ENCODE results near the gene SASH1. TPM values are rescaled to one million over a fixed set of nuclear protein-coding genes. Genes with fewer than 3 reads are reported as not detected.
"Not testable (repeated sequence)": the region's sequence is repeated elsewhere in the genome, so short reads cannot be mapped to it uniquely, and the experiment has no call there.

Gene SASH1
- polyA plus RNA-seq, 3 donors: 6.0 to 56.3 (median 32.1) TPM

DNA sequence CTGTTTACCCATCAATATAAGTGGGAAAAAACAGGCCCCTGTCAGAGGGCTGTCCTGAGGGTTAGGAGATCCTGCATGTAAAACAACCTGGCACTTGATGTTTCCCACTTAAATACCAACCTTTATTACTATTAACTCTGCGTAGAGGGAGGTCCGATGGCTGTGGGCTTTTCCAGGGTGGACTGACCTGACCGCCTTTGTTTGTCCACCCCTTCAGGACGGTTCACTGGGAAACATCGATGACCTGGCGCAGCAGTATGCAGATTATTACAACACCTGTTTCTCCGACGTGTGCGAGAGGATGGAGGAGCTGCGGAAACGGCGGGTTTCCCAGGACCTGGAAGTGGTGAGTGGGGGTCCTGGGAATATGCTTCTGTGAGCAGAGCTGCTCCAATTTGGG is 47.3 kb downstream of the SASH1 start:
- 94 to 96% (median 95%) methylated on average over 12 of the region's 12 CpGs for WGBS, 3 donors
- no peak overlapping the region for H3K27ac ChIP-seq (ENCODE audit: low read depth, low read length)

DNA sequence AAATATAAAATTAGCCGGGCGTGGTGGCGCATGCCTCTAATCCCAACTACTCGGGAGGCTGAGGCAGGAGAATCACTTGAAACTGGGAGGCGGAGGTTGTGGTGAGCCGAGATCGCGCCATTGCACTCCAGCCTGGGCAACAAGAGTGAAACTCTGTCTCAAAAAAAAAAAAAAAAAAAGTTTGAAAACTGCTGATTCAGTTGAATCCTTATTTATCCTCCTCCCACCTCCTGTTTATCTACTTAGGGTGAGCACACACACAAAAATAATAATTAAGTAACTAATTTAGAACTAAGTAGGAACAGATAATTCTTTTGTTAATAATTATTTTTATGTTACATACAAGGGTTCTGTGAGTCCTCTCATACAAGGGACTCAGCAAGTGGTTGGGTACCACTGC is 49.5 kb downstream of the SASH1 start:
- H3K27ac ChIP-seq (ENCODE audit: low read depth, low read length): not testable (repeated sequence)
- 94 to 98% (median 94%) methylated on average over 8 of the region's 8 CpGs for WGBS, 3 donors

DNA sequence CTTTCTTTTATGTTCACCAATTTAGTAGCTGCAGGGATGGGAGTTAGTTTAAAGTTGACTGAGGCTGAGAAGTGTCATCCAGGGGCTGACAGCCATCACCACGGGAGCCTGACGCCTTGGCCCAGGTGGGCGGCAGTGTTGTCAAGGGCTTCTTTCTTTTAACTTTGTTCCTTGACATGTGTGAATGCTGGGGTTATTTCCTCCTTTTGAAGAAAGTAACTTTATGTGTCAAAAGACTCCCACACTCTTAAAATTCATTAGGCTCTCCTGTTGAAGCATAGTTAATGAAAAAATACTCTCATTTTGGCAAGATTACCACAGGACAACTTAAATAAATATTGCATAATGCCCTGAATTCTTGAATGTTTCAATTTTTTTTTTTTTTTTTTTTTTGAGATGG is 50.0 kb downstream of the SASH1 start:
- H3K27ac ChIP-seq (ENCODE audit: low read depth, low read length): no peak overlapping the region
- WGBS, 3 donors: 50 to 68% (median 65%) methylated on average over 3 of the region's 3 CpGs

DNA sequence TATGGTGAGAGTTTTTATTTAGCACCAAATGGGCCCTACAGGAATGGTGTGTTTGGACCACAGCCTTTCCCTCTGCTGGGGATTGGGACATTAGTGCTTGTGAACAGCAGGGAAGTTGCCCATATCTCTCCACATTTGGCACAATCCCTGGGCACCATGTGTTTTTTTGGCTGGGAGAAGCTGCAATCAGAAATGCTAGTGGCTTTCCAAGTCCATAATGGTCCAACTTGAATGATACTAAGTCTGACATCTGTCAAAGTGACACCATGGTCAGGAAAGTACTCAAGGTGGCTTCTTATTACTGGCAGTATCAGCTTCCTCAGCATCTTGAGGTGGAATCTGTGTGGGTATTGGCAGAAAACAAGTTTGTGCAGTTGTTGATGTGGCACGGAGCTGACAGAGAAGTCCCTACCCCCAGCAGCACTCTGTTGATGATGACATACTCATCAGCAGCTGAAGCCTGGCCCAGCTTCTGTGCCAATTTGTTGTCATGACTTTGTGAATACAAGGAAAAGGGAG is 53.0 kb downstream of the SASH1 start:
- no peak overlapping the region for H3K27ac ChIP-seq (ENCODE audit: low read depth, low read length)
- 61 to 72% (median 63%) methylated on average over 1 of the region's 1 CpG for WGBS, 3 donors

- WGBS, 3 donors: 79 to 92% (median 86%) methylated on average over 2 of the region's 2 CpGs
- H3K27ac ChIP-seq (ENCODE audit: low read depth, low read length): no peak overlapping the region
These were observed 53.8 kb downstream of the SASH1 start for GRCh38 chr6:148396411-148396810.

- WGBS, 3 donors: 74 to 89% (median 74%) methylated on average over 8 of the region's 8 CpGs
- no peak overlapping the region for H3K27ac ChIP-seq (ENCODE audit: low read depth, low read length)
These were observed 54.3 kb downstream of the SASH1 start for GRCh38 chr6:148396926-148397325.

DNA sequence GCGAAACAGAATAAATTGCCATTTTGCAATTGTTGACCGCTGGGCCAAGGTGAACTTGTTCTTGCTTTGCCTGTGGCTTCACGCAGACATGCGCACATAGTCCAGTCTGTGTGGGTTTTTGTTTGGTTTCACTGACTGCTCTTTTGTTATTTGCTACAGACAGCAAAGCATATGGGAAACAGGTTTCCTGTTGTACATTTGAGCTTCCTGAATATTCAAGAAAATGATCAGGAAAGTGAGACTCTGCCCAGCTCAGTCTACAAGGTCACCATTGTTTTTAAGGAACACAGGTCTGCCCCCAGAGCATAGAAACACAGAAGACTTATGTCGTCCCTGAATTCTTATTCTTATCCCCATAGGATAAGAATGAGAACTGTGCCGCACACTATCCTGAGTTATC is 55.6 kb downstream of the SASH1 start:
- WGBS, 3 donors: 51 to 74% (median 64%) methylated on average over 6 of the region's 6 CpGs
- no peak overlapping the region for H3K27ac ChIP-seq (ENCODE audit: low read depth, low read length)

GRCh38 chr6:148398678-148399077 is 56.0 kb downstream of the SASH1 start:
- no peak overlapping the region for H3K27ac ChIP-seq (ENCODE audit: low read depth, low read length)
- WGBS, 3 donors: 34 to 66% (median 62%) methylated on average over 1 of the region's 1 CpG

DNA sequence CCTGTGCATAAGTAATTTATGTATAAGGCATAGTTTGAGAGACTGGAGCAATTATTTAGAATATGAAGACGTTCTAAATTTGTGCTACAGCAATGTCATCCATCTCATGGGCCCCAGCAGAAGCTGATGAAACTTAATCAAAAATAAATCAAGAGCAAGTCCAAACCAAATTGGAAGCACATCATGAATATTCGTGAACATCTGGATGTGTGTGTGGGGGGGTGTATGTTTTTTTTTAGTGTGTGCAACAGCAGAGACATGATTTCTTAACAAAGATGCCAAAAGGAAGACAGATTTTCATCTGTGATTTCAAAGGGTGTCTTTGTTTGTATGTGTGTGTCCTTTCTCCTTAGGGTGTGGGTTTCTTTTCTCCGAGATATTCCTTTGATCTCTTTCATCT is 58.9 kb downstream of the SASH1 start:
- 40 to 79% (median 42%) methylated on average over 3 of the region's 3 CpGs for WGBS, 3 donors
- H3K27ac ChIP-seq (ENCODE audit: low read depth, low read length): no peak overlapping the region

DNA sequence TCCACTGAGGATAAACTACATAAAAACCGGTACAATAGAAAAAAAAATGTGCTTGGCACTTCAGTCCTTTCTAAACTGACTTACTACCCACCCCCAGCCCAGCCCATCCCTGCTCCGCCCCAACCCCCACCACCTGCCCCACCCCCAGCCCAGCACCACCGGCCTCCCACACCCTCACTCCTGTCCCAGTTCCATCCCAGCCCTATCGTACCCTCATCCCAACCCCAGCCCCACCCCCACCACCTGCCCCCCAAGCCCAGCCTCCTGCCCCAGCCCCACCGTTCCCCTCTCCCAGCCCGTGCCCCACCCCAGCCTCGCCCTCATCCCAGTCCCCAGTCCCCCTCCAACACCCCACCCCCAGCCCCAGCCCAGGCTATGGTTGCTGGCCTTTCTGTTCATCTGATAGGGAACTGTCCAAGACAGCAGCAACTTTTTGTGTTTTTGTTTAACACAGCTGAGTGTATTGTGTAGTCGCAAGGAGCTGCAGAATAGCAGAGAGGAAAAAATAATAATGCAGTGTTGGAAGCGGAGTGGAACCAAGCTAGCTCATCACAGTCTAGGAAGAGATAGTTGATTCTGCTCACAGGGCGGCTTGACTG is 61.9 kb downstream of the SASH1 start:
- no peak overlapping the region for H3K27ac ChIP-seq (ENCODE audit: low read depth, low read length)
- WGBS, 3 donors: 75 to 86% (median 76%) methylated on average over 10 of the region's 10 CpGs

DNA sequence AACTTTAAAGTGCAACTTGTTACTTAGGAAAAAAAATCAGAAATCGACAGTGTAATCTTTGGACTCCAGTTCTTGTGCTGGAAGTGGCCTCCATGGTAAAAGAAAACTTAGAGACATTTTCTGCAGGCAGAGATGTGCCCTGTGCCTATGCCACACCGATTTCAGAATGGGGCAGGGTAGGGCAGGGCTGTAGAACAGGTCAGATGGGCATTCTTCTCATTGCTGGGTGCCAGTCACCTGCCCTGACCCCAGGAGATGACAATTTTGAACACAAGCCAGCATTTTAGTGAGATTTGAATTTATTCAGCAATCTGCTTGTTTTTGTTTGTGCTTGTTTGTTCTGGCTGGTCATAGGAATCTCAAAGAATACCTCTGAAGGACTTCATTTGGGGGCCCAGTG is 63.3 kb downstream of the SASH1 start:
- 60 to 76% (median 70%) methylated on average over 2 of the region's 2 CpGs for WGBS, 3 donors
- no peak overlapping the region for H3K27ac ChIP-seq (ENCODE audit: low read depth, low read length)

GRCh38 chr6:148406579-148407371 is 64.1 kb downstream of the SASH1 start:
- 63 to 92% (median 80%) methylated on average over 6 of the region's 6 CpGs for WGBS, 3 donors

DNA sequence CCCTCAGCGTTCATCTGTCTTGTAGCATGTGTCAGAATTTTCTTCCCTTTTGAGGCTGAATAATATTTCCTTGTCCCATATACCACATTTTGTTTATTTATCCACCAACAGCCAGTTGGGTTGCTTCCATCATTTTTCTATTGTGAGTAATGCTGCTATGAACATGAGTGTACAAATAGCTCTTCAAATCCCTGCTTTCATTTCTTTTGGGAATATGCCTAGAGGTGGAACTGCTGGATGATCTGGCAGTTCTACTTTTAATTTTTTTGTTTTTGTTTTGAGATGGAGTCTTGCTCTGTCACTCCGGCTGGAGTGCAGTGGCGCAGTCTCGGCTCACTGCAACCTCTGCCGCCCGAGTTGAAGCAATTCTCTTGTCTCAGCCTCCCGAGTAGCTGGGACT is 64.7 kb downstream of the SASH1 start:
- no peak overlapping the region for H3K27ac ChIP-seq (ENCODE audit: low read depth, low read length)
- 69 to 92% (median 78%) methylated on average over 7 of the region's 7 CpGs for WGBS, 3 donors

More at GRCh38 chr6:148406579-148407371, 64.1 kb downstream of the SASH1 start:
- H3K27ac ChIP-seq (ENCODE audit: low read depth, low read length): no peak overlapping the region

- H3K27ac ChIP-seq (ENCODE audit: low read depth, low read length): no peak overlapping the region
- 89 to 92% (median 91%) methylated on average over 12 of the region's 12 CpGs for WGBS, 3 donors
These were observed 70.9 kb downstream of the SASH1 start for GRCh38 chr6:148413321-148414091.

DNA sequence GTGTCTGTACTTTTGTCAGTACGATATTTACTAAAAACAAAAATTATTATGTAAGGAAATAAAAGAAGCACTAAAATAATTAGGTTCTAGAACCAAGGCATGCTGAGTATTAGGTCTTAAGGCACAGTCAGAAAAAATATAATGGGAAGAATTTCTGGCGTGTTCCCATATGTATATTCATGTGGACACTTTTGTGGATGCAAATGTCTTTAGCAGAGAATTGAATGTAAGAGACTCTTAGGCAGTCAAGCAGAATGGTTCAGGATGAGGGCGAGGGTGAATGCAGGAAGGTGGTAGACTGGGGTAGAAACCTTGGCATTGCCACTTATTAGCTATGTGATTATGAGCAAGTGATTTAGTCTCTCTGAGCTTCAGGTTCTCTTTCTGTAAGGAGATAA is 71.5 kb downstream of the SASH1 start:
- 95 to 97% (median 96%) methylated on average over 3 of the region's 3 CpGs for whole genome bisulfite sequencing, 3 donors
- no peak overlapping the region for H3K27ac ChIP-seq (ENCODE audit: low read depth, low read length)

DNA sequence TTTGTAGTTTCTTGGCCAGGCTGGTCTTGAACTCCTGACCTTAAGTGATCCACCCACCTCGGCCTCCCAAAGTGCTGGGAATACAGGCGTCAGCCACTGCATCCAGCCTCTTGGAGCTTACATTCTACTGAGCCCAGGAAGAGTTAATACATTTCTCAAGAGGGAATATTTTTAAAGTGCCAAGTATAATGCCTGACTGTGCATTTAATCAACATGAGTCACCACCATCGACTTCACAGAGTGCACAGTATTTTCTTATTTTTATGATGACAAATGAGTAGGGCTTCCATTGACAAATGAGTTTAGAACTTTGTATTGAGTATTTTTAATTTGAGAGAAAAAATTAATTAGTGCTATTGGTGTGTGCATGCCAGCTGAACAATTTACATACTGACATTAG is 72.2 kb downstream of the SASH1 start:
- no peak overlapping the region for H3K27ac ChIP-seq (ENCODE audit: low read depth, low read length)
- 50 to 62% (median 54%) methylated on average over 3 of the region's 3 CpGs for WGBS, 3 donors

GRCh38 chr6:148415511-148416260 is 73.0 kb downstream of the SASH1 start:
- no peak overlapping the region for H3K27ac ChIP-seq (ENCODE audit: low read depth, low read length)
- WGBS, 3 donors: 75 to 84% (median 83%) methylated on average over 4 of the region's 4 CpGs

DNA sequence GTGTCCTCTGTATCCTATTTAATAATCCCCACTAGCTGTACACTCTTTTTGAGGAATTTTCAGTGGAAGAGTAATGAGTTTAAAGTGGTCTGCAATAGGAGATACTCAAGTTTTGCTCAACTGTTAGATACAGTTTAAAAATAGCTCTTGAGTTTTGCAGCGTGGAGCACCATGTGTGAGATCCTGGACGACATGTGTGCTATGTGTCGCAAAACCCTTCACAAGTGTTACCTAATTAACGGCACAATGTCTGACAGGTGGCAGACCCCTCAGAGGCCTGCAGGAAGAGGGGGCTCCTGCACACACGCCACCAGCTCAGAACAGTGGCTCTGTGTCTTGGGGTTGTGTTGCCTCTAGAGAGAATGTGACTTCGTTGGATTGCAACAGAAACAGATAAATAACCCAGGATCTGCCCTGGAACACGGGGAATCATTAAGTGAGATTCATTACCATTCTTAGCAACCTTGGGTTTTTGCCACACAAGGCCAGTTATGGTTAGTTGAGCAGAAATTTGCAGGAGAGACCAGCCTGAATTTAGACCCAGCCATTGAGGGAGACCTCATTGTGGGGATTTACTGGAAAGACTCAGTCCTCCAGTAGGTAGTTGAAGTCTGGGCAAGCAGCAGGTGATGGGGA is 73.8 kb downstream of the SASH1 start:
- WGBS, 3 donors: 69 to 93% (median 71%) methylated on average over 7 of the region's 7 CpGs
- no peak overlapping the region for H3K27ac ChIP-seq (ENCODE audit: low read depth, low read length)

Data from adipose tissue (tissue), 3 donors.